Endodermal cell (in vitro differentiated cells): ENCODE measurements around the gene CTNNA2. TPM values are rescaled to one million over a fixed set of nuclear protein-coding genes. Genes with fewer than 3 reads are reported as not detected.

Source experiments
- DNase-seq: peaks from one replicate; pipeline ENCODE4 v3.0.0-alpha.2; 2017
- H3K27ac ChIP-seq: 2 replicates; pipeline ENCODE4 v1.5.1; 2013; ENCODE audit warnings: mild to moderate bottlenecking, low read depth, low read length, moderate library complexity
- H3K27me3 ChIP-seq: 2 replicates; pipeline ENCODE4 v1.6.1; 2013; ENCODE audit warnings: mild to moderate bottlenecking, low read length, moderate library complexity; ENCODE audit not compliant: insufficient read depth, control insufficient read depth, poor library complexity, severe bottlenecking
- H3K36me3 ChIP-seq: 2 replicates; pipeline ENCODE4 v1.7.0; 2013; ENCODE audit warnings: mild to moderate bottlenecking, low read length, moderate library complexity; ENCODE audit not compliant: control insufficient read depth, insufficient read depth
- H3K4me1 ChIP-seq: one replicate; pipeline ENCODE4 v1.7.0; 2013; ENCODE audit warnings: low read length; ENCODE audit not compliant: control insufficient read depth, insufficient read depth
- H3K4me3 ChIP-seq: 2 replicates; pipeline ENCODE4 v1.5.1; 2013; ENCODE audit warnings: mild to moderate bottlenecking, low read length, moderate library complexity
- H3K9ac ChIP-seq: 2 replicates; pipeline ENCODE4 v1.6.1; 2013; ENCODE audit warnings: mild to moderate bottlenecking, low read length, moderate library complexity; ENCODE audit not compliant: poor library complexity, severe bottlenecking; ENCODE audit errors: extremely low read depth
- H3K9me3 ChIP-seq: 2 replicates; pipeline ENCODE4 v1.6.1; 2013; ENCODE audit warnings: mild to moderate bottlenecking, low read length, moderate library complexity; ENCODE audit not compliant: control insufficient read depth
- H3K27ac Mint-ChIP-seq: 2 replicates; pipeline ENCODE4 v1.8.0; 2020; ENCODE audit warnings: mixed read lengths
- H3K27me3 Mint-ChIP-seq: 2 replicates; pipeline ENCODE4 v1.8.0; 2021; ENCODE audit warnings: mild to moderate bottlenecking, mixed read lengths; ENCODE audit not compliant: insufficient read depth
- H3K36me3 Mint-ChIP-seq: 2 replicates; pipeline ENCODE4 v1.8.0; 2020; ENCODE audit warnings: low read depth, mixed read lengths
- H3K4me1 Mint-ChIP-seq: 2 replicates; pipeline ENCODE4 v1.8.0; 2020; ENCODE audit warnings: mixed read lengths
- H3K4me3 Mint-ChIP-seq: 2 replicates; pipeline ENCODE4 v1.8.0; 2020; ENCODE audit warnings: mild to moderate bottlenecking, moderate library complexity, mixed read lengths
- H3K9me3 Mint-ChIP-seq: 2 replicates; pipeline ENCODE4 v1.8.0; 2020; ENCODE audit warnings: mild to moderate bottlenecking, mixed read lengths
- CTCF ChIP-seq: fragments of 200-600 bp; sonication (generic); conservative IDR thresholded peaks from 2 replicates; pipeline ENCODE4 v1.5.0; 2021; ENCODE audit warnings: antibody characterized with exemption, mild to moderate bottlenecking
- WGBS, 2 experiments: methylation state at CpG; one replicate each; pipeline versions ENCODE4 v1.1.5 to v1.1.7; 2013; ENCODE audit warnings: missing lambda C conversion rate in 2 of 2, mixed read lengths in 1 of 2; ENCODE audit not compliant: insufficient coverage in 1 of 2, insufficient read length in 1 of 2; 5-methylcytosine and 5-hydroxymethylcytosine counted together
- total RNA-seq, 2 donors: library from RNA; stranded (reverse); fragmentation: NEBNext Ultra II Directional in 1 of 2; extraction: Animal tissue kit (Norgen Biotek cat#: 25700) in 1 of 2; gene quantifications; 2 replicates in 1 of 2; 3 replicates in 1 of 2; pipeline ENCODE4 v1.2.1, GENCODE V29; 2021

Gene CTNNA2
- total RNA-seq, 2 donors from 2014 or later = 7.7 to 9.8 TPM

GRCh38 chr2:80482276-80482675 is 969.4 kb downstream of the CTNNA2 start:
- 74 to 93% methylated on average over 2 to 3 of the region's 3 CpGs for WGBS, 2 experiments
- Mint-ChIP-seq H3K4me3 (no peak overlapping the region), H3K27me3 (no peaks in the 10 kb centered on the region), H3K4me1 (no peaks in the 10 kb centered on the region), H3K9me3 (no peaks in the 10 kb centered on the region), H3K36me3 (no peaks in the 10 kb centered on the region), H3K27ac (no peak overlapping the region)
- H3K4me3 ChIP-seq = no peak overlapping the region
- no peaks in the 10 kb centered on the region for H3K27me3 ChIP-seq
- no peak for DNase-seq
- H3K27ac ChIP-seq = no peak overlapping the region
- H3K9me3 ChIP-seq = no peaks in the 10 kb centered on the region
- no peaks in the 10 kb centered on the region for H3K4me1 ChIP-seq
- TF ChIP-seq CTCF = no peak
- H3K36me3 ChIP-seq = no peaks in the 10 kb centered on the region
- no peak overlapping the region for H3K9ac ChIP-seq

- no peak overlapping the region for H3K9ac ChIP-seq
- H3K27me3 Mint-ChIP-seq = peaks cover 3% of the 10 kb centered on the region
- H3K4me3 ChIP-seq = no peak overlapping the region
- H3K4me1 ChIP-seq = no peaks in the 10 kb centered on the region
- H3K36me3 ChIP-seq = no peaks in the 10 kb centered on the region
- H3K36me3 Mint-ChIP-seq = no peaks in the 10 kb centered on the region
- H3K9me3 ChIP-seq = no peaks in the 10 kb centered on the region
- H3K4me3 Mint-ChIP-seq = no peak overlapping the region
- TF ChIP-seq CTCF = no peak
- no peak for DNase-seq
- H3K9me3 Mint-ChIP-seq = no peaks in the 10 kb centered on the region
- peaks cover 9% of the 10 kb centered on the region for H3K4me1 Mint-ChIP-seq
- H3K27ac ChIP-seq = no peak overlapping the region
- H3K27me3 ChIP-seq = no peaks in the 10 kb centered on the region
- H3K27ac Mint-ChIP-seq = no peak overlapping the region
- 71 to 93% methylated on average over 1 to 3 of the region's 3 CpGs for WGBS, 2 experiments
Observed at GRCh38 chr2:80489717-80490116, 976.9 kb downstream of the CTNNA2 start.

GRCh38 chr2:80490964-80491363 is 978.1 kb downstream of the CTNNA2 start:
- Mint-ChIP-seq H3K27me3 (peaks cover 3% of the 10 kb centered on the region), H3K36me3 (no peaks in the 10 kb centered on the region), H3K4me3 (no peak overlapping the region), H3K4me1 (peaks cover 14% of the 10 kb centered on the region), H3K9me3 (no peaks in the 10 kb centered on the region), H3K27ac (no peak overlapping the region)
- no peaks in the 10 kb centered on the region for H3K4me1 ChIP-seq
- no peak overlapping the region for H3K9ac ChIP-seq
- H3K9me3 ChIP-seq = no peaks in the 10 kb centered on the region
- H3K27me3 ChIP-seq = no peaks in the 10 kb centered on the region
- no peak for DNase-seq
- H3K36me3 ChIP-seq = no peaks in the 10 kb centered on the region
- no peak for TF ChIP-seq CTCF
- H3K27ac ChIP-seq = no peak overlapping the region
- H3K4me3 ChIP-seq = no peak overlapping the region
- WGBS, 2 experiments = 92 to 100% methylated on average over 1 to 4 of the region's 4 CpGs
